Superior temporal gyrus (tissue), 1 donor: ENCODE results near the gene OLFML2B.
"Not testable (repeated sequence)": the region's sequence is repeated elsewhere in the genome, so short reads cannot be mapped to it uniquely, and the experiment has no call there.

Source experiments
- DNase-seq: peaks from one replicate; pipeline ENCODE4 v3.0.0-alpha.2; 2016; ENCODE audit errors: extremely low spot score

The OLFML2B gene

GRCh38 chr1:162023547-162024501 is at the start of gene OLFML2B:
TSS of gene OLFML2B (minus strand) at chr1:162023869. CDS start at chr1:162023430, 439 bp downstream.
- DNase-seq = peak; percentile 52

- DNase-seq = no peak
Measured at GRCh38 chr1:162072740-162073139, 49.1 kb upstream of the OLFML2B start.

GRCh38 chr1:162070825-162071224 is 47.2 kb upstream of the OLFML2B start:
- DNase-seq = no peak

DNA sequence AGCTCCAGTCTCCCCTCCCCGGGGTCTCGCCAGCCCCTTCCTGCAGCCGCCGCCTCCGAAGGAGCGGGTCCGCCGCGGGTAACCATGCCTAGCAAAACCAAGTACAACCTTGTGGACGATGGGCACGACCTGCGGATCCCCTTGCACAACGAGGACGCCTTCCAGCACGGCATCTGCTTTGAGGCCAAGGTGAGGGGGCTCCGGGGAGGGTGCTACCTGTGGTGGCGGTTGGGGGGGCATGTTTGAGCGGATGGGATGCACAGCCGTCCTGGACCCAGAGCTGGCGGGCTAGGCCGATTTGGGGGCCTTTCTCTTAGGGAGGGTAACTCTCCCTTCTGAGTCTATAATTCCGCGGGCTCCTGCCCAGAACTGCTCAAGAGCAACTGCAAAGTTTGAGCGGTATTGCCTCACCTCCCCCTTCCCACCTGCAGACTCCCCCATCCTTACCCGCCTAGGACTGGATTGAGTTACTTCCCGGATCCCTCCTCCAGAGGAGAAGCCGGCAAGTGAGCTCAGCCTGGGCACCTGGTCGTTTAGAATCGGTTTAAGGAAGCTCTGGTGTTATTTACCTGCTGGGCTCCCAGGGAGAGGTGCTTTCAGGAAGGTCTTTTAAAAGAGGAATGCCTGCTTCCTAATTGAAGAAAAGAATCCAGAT is 46.6 kb upstream of the OLFML2B start:
- DNase-seq = no peak

- DNase-seq = peak; percentile 83
Measured at GRCh38 chr1:162069334-162070093, 45.8 kb upstream of the OLFML2B start, which contains the start of gene NOS1AP. TSS of gene NOS1AP (plus strand) at chr1:162069691. CDS start at chr1:162070178, 487 bp downstream.

- no peak for DNase-seq
Measured at GRCh38 chr1:162068301-162068700, 44.6 kb upstream of the OLFML2B start.

DNA sequence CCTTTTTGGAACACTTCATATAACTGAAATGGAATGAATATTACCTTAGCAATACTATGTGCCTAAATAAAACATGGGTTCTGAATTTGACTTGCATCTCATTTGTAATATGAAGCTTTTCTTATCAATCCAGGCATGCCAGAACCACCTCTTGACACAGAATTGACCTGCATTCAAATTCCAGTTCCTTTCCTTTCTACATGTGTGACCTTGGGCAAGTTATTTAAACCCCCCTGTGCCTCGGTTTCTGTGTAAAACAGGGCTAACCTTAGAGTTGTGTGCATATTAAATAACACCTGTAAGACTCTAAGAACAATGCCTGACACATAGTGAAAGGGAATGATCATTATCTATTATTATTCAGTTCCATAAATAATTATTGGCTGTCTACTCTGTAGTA is 43.8 kb upstream of the OLFML2B start:
- no peak for DNase-seq

DNA sequence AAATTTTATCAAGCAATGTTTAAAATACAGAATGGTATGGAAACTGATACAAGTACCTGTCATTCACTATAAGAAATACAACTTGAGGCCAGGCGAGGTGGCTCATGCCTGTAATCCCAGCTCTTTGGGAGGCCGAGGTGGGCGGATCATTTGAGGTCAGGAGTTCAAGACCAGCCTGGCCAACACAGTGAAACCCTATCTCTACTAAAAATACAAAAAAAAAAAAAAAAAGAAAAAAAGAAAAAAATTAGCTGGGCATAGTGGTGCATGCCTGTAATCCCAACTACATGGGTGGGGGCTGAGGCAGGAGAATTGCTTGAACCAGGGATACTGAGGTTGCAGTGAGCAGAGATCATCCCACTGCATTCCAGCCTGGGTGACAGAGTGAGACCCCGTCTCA is 43.2 kb upstream of the OLFML2B start:
- not testable (repeated sequence) for DNase-seq

GRCh38 chr1:162065016-162065415 is 41.3 kb upstream of the OLFML2B start:
- DNase-seq = no peak

GRCh38 chr1:162062542-162063015 is 38.9 kb upstream of the OLFML2B start:
- DNase-seq = no peak

DNA sequence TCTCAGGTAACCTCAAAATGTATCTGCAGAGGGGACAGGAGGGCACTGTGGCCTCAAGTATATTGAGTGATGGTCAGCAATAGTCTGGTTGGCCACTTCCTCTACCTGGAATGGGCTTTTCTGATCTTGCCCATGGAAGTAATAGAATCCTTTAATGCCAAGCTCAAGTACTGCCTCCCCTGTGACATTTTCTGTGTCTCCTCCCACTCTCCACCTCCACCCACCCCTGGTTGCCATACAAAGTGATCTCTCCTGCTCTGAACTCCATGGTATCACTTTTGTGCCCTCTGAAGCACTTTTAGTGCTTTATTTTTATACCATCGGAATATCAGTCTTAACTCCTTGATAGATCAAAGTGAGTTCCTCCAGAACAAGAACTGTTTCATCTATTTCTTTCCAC is 36.6 kb upstream of the OLFML2B start:
- no peak for DNase-seq

DNA sequence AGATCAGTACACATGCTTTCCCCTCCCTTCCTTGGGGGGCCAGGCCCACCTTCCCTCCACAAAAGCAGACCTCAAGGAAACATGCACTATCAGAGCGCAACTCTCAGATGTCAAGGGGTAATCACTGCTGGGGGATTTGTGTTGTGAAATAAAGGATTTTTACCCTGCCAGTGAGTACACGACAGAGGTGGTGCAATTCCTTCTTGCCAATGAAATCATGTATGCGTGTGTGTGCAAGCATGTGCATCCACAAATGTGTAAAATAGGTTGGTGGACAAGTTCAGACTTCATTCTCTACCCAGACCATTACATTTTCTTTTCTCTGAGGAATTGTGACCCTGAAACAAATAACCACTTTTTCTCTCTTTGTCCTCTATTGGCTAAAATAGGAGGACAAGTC is 36.1 kb upstream of the OLFML2B start:
- DNase-seq = no peak

GRCh38 chr1:162056579-162056978 is 32.9 kb upstream of the OLFML2B start:
- no peak for DNase-seq

- DNase-seq = peak; percentile 89
Measured at GRCh38 chr1:162056043-162056442, 32.4 kb upstream of the OLFML2B start.

GRCh38 chr1:162055062-162055461 is 31.4 kb upstream of the OLFML2B start:
- DNase-seq = no peak

DNA sequence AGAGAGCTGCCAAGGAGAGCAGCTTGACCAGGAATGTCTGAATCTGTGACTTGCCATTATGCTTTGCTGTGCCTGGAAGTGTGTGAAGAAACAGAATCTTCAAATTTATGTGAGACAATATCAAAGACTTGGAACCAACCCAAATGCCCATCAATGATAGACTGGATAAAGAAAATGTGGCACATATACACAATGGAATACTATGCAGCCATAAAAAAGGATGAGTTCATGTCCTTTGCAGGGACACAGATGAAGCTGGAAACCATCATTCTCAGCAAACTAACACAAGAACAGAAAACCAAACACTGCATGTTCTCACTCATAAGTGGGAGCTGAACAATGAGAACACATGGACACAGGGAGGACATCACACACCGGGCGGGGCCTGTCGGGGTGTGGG is 30.3 kb upstream of the OLFML2B start:
- DNase-seq = not testable (repeated sequence)

- DNase-seq = no peak
Measured at GRCh38 chr1:162046921-162047320, 23.3 kb upstream of the OLFML2B start.

DNA sequence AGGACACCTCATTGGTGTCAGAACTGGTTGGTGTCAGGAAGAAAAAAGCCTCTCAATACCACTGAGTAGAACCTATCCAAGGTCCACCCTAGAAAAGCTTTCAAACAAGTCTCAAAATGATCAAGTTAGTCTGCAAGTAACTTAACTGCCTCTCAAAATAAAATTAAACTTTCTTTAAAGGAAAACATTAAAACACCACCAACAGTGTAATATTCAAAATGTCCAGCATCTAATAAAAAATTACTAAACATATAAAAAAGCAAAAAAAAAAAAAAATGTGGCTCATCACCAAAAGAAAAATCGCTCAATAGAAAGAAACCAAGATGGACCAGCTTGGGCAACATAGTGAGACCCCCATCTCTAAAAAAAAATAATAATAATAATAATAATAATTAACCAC is 18.7 kb upstream of the OLFML2B start:
- no peak for DNase-seq

- DNase-seq = no peak
Measured at GRCh38 chr1:162040657-162041056, 17.0 kb upstream of the OLFML2B start.

DNA sequence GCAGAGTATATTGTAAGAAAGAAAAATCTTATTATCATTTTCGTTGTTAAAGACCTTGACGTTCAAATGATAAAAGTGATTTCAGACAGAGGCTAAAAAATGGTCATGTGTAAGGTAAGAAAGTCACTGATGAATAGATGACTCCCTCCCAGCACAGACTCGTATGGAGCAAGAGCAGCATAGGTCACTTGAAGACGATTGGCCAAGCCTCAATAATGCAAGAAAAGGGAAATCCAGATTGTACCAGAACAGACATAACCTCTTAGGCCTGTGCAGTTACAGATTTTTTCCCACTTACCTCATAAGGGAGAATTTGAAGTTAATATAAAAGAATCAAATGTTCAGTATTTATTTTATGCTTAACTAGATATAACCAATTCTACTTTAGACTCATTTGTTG is 16.3 kb upstream of the OLFML2B start:
- DNase-seq = no peak

DNA sequence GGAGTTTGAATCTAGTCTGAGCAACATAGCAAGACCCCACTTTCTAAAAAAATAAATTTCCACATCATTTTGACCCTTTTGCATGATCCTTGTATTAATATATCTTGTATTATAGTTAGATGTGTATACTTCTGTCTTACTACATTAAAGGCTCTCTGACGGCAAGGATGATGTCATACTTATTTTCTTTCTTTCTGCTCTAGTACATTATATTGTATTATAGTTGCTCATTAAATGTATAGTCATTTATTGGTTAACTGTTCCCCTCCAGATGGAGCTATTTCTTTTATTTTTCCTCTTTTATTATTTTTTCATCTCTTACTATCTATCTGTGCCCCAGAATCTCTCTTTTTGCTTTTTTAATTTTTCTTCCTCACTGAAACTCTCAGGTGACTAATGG is 15.0 kb upstream of the OLFML2B start:
- DNase-seq = no peak

DNA sequence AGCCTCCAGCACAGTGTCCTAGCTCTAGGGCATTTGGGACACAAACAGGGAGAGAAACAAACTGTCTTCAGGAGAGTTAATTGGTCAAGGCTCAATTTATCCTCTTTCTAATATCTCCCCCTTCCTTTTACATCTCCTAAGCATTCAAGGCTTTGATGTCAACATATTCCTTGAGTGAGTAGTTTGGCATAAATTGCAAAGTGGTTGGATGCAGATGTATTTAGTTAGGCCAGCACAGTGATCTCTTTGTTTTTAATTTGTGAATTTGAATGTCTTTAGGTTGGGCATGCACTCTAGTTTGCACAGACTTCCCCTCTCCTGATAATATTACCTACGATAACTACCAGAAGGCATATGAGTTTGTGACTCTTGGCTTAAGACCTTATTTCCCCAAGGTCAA is 12.5 kb upstream of the OLFML2B start:
- DNase-seq = no peak
